ENCODE measurements around the gene ARHGAP9. TPM values are rescaled to one million over a fixed set of nuclear protein-coding genes. Genes with fewer than 3 reads are reported as not detected.
"Not testable (repeated sequence)": the region's sequence is repeated elsewhere in the genome, so short reads cannot be mapped to it uniquely, and the experiment has no call there.

ARHGAP9 gene
- total RNA-seq, 1 experiment from 2014 or later: 0.52 TPM

DNA sequence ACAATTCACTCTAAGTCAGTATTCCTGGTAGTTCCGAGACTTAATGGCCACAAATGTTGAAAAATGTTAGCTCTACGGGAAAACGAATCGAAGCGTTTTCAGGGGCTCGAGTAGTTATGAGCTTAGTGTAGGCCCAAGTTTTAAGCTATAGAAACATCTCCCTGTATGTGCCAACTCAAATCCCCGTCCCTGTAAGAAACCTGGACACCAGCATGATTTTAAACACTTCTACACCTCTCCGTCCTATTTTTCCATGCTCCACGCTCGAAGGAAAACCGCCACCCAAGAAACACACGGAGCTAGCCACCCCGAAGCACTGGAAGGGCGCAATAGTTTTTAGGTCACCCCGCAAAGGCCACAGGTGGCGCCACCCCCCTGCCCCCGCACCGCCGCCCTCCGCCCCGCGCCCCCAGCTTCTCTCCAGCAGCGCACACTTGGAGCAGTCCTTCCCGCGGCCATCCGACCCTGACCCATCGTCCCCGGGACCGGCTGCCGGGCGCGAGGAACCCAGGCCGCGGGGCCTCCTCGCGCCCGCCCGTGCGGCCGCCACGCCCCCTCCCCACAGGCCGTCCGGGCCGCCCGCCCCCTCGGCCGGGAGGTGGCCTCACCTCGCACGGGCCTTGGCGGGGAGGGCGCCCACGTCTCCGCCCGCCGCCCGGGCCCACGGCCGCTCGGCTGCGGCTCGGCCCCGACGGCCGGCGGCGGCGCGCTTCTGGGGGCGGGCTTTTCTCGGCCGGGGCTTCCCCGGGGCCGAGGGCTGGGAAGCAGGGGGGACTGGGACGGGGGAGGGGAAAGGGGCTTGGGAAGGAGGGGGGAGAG lies 49.3 kb downstream of the ARHGAP9 start:
- DNase-seq (ENCODE audit: low spot score): peak; percentile 29
- intact Hi-C loops (cut with micrococcal nuclease; ENCODE audit: unreplicated experiment): no loop called here
- Histone ChIP-seq H3K27ac (ENCODE audit: low read depth, low read length, poor library complexity, severe bottlenecking) (peak overlapping the region; percentile 84), H3K4me3 (ENCODE audit: low read depth, low read length, poor library complexity, severe bottlenecking) (peak overlapping the region; percentile 73), H3K4me1 (ENCODE audit: insufficient read depth, low read length, poor library complexity, severe bottlenecking) (peaks cover 13% of the 10 kb centered on the region), H3K9me3 (ENCODE audit: low read depth, low read length, poor library complexity, severe bottlenecking) (no peaks in the 10 kb centered on the region), H3K36me3 (ENCODE audit: insufficient read depth, low read length, poor library complexity, severe bottlenecking) (no peaks in the 10 kb centered on the region), H3K27me3 (replicated peaks; ENCODE audit: insufficient read depth, low read depth, low read length, poor library complexity) (no peaks in the 10 kb centered on the region)
- no peak for TF ChIP-seq EZH2 (IDR thresholded peaks at IDR 0.05; ENCODE audit: borderline replicate concordance, low read depth, low read length, poor library complexity, severe bottlenecking)
- TF ChIP-seq, protein P1, sequence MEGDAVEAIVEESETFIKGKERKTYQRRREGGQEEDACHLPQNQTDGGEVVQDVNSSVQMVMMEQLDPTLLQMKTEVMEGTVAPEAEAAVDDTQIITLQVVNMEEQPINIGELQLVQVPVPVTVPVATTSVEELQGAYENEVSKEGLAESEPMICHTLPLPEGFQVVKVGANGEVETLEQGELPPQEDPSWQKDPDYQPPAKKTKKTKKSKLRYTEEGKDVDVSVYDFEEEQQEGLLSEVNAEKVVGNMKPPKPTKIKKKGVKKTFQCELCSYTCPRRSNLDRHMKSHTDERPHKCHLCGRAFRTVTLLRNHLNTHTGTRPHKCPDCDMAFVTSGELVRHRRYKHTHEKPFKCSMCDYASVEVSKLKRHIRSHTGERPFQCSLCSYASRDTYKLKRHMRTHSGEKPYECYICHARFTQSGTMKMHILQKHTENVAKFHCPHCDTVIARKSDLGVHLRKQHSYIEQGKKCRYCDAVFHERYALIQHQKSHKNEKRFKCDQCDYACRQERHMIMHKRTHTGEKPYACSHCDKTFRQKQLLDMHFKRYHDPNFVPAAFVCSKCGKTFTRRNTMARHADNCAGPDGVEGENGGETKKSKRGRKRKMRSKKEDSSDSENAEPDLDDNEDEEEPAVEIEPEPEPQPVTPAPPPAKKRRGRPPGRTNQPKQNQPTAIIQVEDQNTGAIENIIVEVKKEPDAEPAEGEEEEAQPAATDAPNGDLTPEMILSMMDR (conservative IDR thresholded peaks at IDR 0.05; ENCODE audit: low read depth, low read length): no peak
- ChIA-PET CTCF (interaction anchor here (0.6 to 0.9 kb wide), 3 partner anchors 12 to 95 kb away, joined by 3 to 8 read pairs (median 4); no protein-coding TSS in a partner anchor), POLR2A (ENCODE audit: low non-redundant PET) (interaction anchor here (0.5 kb wide), 1 partner anchor 29 kb away, joined by 4 read pairs; the partner anchor contains the start of gene GLI1)
- BruUV-seq (replicated peaks): no TSS peak

DNA sequence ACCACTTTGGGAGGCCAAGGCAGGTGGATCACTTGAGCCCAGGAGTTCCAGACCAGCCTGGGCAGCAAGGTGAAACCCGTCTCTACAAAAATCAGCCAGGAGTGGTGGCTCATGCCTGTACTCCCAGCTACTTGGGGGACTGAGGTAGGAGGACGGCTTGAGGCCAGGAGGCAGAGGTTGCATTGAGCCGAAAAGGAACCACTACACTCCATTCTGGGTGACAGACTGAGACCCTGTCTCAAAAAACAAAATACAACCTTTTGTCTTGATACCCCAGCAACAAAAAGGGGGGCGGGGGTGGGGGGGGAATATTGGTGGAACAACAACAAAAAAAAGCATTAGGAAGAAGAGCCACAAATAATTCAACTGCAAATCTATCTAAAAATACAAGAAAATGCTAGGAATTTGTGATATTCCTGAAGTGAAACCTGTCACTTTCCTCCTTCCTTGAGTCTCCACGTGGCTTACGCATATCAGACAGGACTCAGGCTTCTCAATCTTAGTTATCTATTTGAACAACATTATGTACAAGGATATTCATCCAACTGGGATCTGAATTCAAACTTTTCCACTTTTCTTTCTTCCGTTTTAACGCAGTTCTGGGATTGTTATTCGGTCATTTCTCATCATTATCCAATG lies 50.1 kb downstream of the ARHGAP9 start:
- ChIA-PET CTCF (interaction anchor here (0.6 to 0.9 kb wide), 2 partner anchors 24 to 95 kb away, joined by 3 to 4 read pairs; no protein-coding TSS in a partner anchor), POLR2A (ENCODE audit: low non-redundant PET) (interaction anchor here (0.5 kb wide), 1 partner anchor 30 kb away, joined by 4 read pairs; the partner anchor contains the start of gene GLI1)
- peak overlapping the region; percentile 73 for H3K4me3 ChIP-seq (ENCODE audit: low read depth, low read length, poor library complexity, severe bottlenecking)
- intact Hi-C loops (cut with micrococcal nuclease; ENCODE audit: unreplicated experiment): no loop called here
- peaks cover 13% of the 10 kb centered on the region for H3K4me1 ChIP-seq (ENCODE audit: insufficient read depth, low read length, poor library complexity, severe bottlenecking)
- TSS peak; percentile 89 for BruUV-seq (replicated peaks)
- no peak for DNase-seq (ENCODE audit: low spot score)
- no peaks in the 10 kb centered on the region for H3K27me3 ChIP-seq (replicated peaks; ENCODE audit: insufficient read depth, low read depth, low read length, poor library complexity)
- H3K9me3 ChIP-seq (ENCODE audit: low read depth, low read length, poor library complexity, severe bottlenecking): no peaks in the 10 kb centered on the region
- H3K36me3 ChIP-seq (ENCODE audit: insufficient read depth, low read length, poor library complexity, severe bottlenecking): no peaks in the 10 kb centered on the region
- H3K27ac ChIP-seq (ENCODE audit: low read depth, low read length, poor library complexity, severe bottlenecking): peak overlapping the region; percentile 84
- TF ChIP-seq EZH2 (IDR thresholded peaks at IDR 0.05; ENCODE audit: borderline replicate concordance, low read depth, low read length, poor library complexity, severe bottlenecking): no peak
- TF ChIP-seq, protein P1 (conservative IDR thresholded peaks at IDR 0.05; ENCODE audit: low read depth, low read length): no peak

DNA sequence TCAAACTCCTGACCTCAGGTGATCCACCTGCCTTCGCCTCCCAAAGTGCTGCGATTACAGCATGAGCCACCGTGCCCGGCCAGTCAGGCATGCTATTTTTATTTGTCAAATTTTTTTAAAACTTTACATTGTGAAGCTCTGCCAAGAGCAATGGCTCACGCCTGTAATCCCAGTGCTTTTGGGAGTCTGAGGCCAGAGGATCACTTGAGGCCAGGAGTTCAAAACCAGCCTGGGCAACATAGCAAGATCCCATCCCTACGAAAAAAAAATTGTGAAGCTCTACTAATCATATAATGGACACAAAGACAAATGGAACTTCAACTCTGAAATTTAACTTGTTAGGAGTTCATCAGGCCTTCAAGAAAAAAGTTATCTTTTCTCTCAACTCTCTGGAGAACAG lies 50.7 kb downstream of the ARHGAP9 start:
- intact Hi-C loops (cut with micrococcal nuclease; ENCODE audit: unreplicated experiment): no loop called here
- ChIA-PET CTCF (no interaction called here), POLR2A (ENCODE audit: low non-redundant PET) (no interaction called here)
- Histone ChIP-seq H3K9me3 (ENCODE audit: low read depth, low read length, poor library complexity, severe bottlenecking) (no peaks in the 10 kb centered on the region), H3K4me3 (ENCODE audit: low read depth, low read length, poor library complexity, severe bottlenecking) (peak overlapping the region; percentile 73), H3K36me3 (ENCODE audit: insufficient read depth, low read length, poor library complexity, severe bottlenecking) (peaks cover 4% of the 10 kb centered on the region), H3K4me1 (ENCODE audit: insufficient read depth, low read length, poor library complexity, severe bottlenecking) (peaks cover 13% of the 10 kb centered on the region), H3K27ac (ENCODE audit: low read depth, low read length, poor library complexity, severe bottlenecking) (peak overlapping the region; percentile 84), H3K27me3 (replicated peaks; ENCODE audit: insufficient read depth, low read depth, low read length, poor library complexity) (no peaks in the 10 kb centered on the region)
- TF ChIP-seq, protein P1 (conservative IDR thresholded peaks at IDR 0.05; ENCODE audit: low read depth, low read length): no peak
- no peak for TF ChIP-seq EZH2 (IDR thresholded peaks at IDR 0.05; ENCODE audit: borderline replicate concordance, low read depth, low read length, poor library complexity, severe bottlenecking)
- no peak for DNase-seq (ENCODE audit: low spot score)
- no TSS peak for BruUV-seq (replicated peaks)

DNA sequence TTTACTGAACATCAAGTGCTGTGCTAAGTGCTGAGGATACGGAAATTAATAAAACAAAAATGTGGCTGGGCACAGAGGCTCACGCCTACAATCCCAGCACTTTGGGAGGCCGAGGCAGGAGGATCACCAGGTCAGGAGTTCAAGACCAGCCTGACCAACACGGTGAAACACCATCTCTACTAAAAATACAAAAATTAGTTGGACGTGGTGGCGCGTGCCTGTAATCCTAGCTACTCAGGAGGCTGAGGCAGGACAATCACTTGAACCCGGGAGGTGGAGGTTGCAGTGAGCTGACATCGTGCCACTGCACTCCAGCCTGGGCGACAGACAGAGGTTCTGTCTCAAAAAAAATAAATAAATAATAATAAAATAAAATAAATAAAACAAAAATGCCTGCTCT lies 52.7 kb downstream of the ARHGAP9 start:
- H3K27me3 ChIP-seq (replicated peaks; ENCODE audit: insufficient read depth, low read depth, low read length, poor library complexity); H3K9me3 ChIP-seq (ENCODE audit: low read depth, low read length, poor library complexity, severe bottlenecking); H3K27ac ChIP-seq (ENCODE audit: low read depth, low read length, poor library complexity, severe bottlenecking); H3K4me3 ChIP-seq (ENCODE audit: low read depth, low read length, poor library complexity, severe bottlenecking); intact Hi-C loops (cut with micrococcal nuclease; ENCODE audit: unreplicated experiment); CTCF ChIA-PET; DNase-seq (ENCODE audit: low spot score); BruUV-seq (replicated peaks): not testable (repeated sequence)
- POLR2A ChIA-PET (ENCODE audit: low non-redundant PET): interaction anchor here (0.7 kb wide), 1 partner anchor 37 kb away, joined by 8 read pairs; no protein-coding TSS in a partner anchor
- Histone ChIP-seq H3K36me3 (ENCODE audit: insufficient read depth, low read length, poor library complexity, severe bottlenecking) (peaks cover 10% of the 10 kb centered on the region), H3K4me1 (ENCODE audit: insufficient read depth, low read length, poor library complexity, severe bottlenecking) (peaks cover 13% of the 10 kb centered on the region)

Data from A673 (cell line).